Measurements from ENCODE around the gene CD3E. TPM values are rescaled to one million over a fixed set of nuclear protein-coding genes. Genes with fewer than 3 reads are reported as not detected.

CD3E gene
- total RNA-seq, 1 donor from 2014 or later = not detected

DNA sequence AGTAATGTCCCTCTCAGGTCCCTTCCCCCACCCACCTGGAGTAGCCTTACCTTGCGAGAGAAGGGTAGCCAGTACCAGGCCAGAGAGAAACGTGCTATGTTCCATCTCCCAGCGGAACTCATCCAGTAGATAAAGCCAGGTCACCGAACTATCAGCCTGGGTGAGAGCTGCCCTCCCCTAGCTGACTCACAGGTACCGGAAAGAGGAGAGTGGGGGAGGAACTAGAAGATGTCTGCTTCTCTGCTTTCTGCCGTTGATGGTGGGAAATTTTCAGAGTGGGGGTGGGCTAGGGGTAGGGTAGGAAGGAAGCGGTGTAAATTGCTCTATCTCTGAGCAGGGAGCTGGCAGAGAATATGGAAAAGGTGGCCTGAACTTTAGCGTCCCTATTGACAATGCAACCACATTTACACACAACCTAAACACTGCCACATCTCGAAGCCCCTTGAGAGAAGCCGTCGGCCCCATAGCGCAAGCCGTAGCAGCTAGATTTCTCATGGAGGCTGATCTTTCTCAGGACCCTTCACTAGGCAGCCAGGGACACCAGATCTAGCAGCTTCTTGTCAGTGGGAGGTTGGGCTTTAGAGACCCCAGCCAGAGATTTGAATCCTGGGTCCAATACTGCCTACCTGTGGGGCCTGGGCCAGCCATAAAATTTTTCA lies 38.1 kb downstream of the CD3E start, which contains the start of gene CD3D:
Gene CD3D (minus strand): TSS at position 203 of the 659 bp plus-strand sequence. CDS start 98 bp downstream, at position 105.
- no peak within 1 kb of the TSS for H3K4me3 Mint-ChIP-seq (ENCODE audit: low read depth)
- no peak for DNase-seq (ENCODE audit: low spot score, unreplicated experiment)
- H3K4me1 Mint-ChIP-seq (ENCODE audit: low read depth) = no peaks in the 10 kb centered on the region
- H3K27ac Mint-ChIP-seq = no peak within 1 kb of the TSS
- TF ChIP-seq, protein P1, sequence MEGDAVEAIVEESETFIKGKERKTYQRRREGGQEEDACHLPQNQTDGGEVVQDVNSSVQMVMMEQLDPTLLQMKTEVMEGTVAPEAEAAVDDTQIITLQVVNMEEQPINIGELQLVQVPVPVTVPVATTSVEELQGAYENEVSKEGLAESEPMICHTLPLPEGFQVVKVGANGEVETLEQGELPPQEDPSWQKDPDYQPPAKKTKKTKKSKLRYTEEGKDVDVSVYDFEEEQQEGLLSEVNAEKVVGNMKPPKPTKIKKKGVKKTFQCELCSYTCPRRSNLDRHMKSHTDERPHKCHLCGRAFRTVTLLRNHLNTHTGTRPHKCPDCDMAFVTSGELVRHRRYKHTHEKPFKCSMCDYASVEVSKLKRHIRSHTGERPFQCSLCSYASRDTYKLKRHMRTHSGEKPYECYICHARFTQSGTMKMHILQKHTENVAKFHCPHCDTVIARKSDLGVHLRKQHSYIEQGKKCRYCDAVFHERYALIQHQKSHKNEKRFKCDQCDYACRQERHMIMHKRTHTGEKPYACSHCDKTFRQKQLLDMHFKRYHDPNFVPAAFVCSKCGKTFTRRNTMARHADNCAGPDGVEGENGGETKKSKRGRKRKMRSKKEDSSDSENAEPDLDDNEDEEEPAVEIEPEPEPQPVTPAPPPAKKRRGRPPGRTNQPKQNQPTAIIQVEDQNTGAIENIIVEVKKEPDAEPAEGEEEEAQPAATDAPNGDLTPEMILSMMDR (IDR thresholded peaks at IDR 0.05; ENCODE audit: unreplicated experiment) = no peak
- no peaks in the 10 kb centered on the region for H3K36me3 Mint-ChIP-seq (ENCODE audit: insufficient read depth)
- no peaks in the 10 kb centered on the region for H3K9me3 Mint-ChIP-seq (ENCODE audit: low read depth)
- H3K27me3 Mint-ChIP-seq = peaks cover 23% of the 10 kb centered on the region

GRCh38 chr11:118343248-118343647 lies 38.7 kb downstream of the CD3E start:
- Mint-ChIP-seq H3K27me3 (peaks cover 26% of the 10 kb centered on the region), H3K4me3 (ENCODE audit: low read depth) (no peak overlapping the region)

GRCh38 chr11:118343981-118344515 lies 39.5 kb downstream of the CD3E start, which contains the start of gene CD3G:
TSS of gene CD3G (plus strand) at chr11:118344344. CDS start at chr11:118344424, 80 bp downstream.
- Mint-ChIP-seq H3K4me3 (ENCODE audit: low read depth) (no peak within 1 kb of the TSS), H3K4me1 (ENCODE audit: low read depth) (no peaks in the 10 kb centered on the region), H3K9me3 (ENCODE audit: low read depth) (no peaks in the 10 kb centered on the region), H3K36me3 (ENCODE audit: insufficient read depth) (no peaks in the 10 kb centered on the region), H3K27me3 (peaks cover 34% of the 10 kb centered on the region), H3K27ac (no peak within 1 kb of the TSS)
- TF ChIP-seq, protein P1 (IDR thresholded peaks at IDR 0.05; ENCODE audit: unreplicated experiment) = no peak
- no peak for DNase-seq (ENCODE audit: low spot score, unreplicated experiment)

More at GRCh38 chr11:118343248-118343647, 38.7 kb downstream of the CD3E start:
- H3K36me3 Mint-ChIP-seq (ENCODE audit: insufficient read depth) = no peaks in the 10 kb centered on the region
- TF ChIP-seq, protein P1 (IDR thresholded peaks at IDR 0.05; ENCODE audit: unreplicated experiment) = no peak
- DNase-seq (ENCODE audit: low spot score, unreplicated experiment) = no peak
- no peaks in the 10 kb centered on the region for H3K9me3 Mint-ChIP-seq (ENCODE audit: low read depth)
- H3K27ac Mint-ChIP-seq = no peak overlapping the region
- no peaks in the 10 kb centered on the region for H3K4me1 Mint-ChIP-seq (ENCODE audit: low read depth)

- no peaks in the 10 kb centered on the region for H3K36me3 Mint-ChIP-seq (ENCODE audit: insufficient read depth)
- peaks cover 41% of the 10 kb centered on the region for H3K27me3 Mint-ChIP-seq
Observed at GRCh38 chr11:118349475-118349874, 44.9 kb downstream of the CD3E start.

DNA sequence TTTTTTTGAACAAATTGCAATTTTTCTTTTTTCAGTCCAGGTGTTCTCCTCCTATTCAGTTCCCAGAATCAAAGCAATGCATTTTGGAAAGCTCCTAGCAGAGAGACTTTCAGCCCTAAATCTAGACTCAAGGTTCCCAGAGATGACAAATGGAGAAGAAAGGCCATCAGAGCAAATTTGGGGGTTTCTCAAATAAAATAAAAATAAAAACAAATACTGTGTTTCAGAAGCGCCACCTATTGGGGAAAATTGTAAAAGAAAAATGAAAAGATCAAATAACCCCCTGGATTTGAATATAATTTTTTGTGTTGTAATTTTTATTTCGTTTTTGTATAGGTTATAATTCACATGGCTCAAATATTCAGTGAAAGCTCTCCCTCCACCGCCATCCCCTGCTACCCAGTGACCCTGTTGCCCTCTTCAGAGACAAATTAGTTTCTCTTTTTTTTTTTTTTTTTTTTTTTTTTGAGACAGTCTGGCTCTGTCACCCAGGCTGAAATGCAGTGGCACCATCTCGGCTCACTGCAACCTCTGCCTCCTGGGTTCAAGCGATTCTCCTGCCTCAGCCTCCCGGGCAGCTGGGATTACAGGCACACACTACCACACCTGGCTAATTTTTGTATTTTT lies 48.7 kb downstream of the CD3E start:
- H3K27me3 Mint-ChIP-seq = peaks cover 33% of the 10 kb centered on the region
- no peak overlapping the region for H3K4me3 Mint-ChIP-seq (ENCODE audit: low read depth)
- H3K4me1 Mint-ChIP-seq (ENCODE audit: low read depth) = no peaks in the 10 kb centered on the region
- TF ChIP-seq, protein P1 (IDR thresholded peaks at IDR 0.05; ENCODE audit: unreplicated experiment) = peak; percentile 65
- H3K36me3 Mint-ChIP-seq (ENCODE audit: insufficient read depth) = no peaks in the 10 kb centered on the region
- no peak overlapping the region for H3K27ac Mint-ChIP-seq
- no peak for DNase-seq (ENCODE audit: low spot score, unreplicated experiment)
- no peaks in the 10 kb centered on the region for H3K9me3 Mint-ChIP-seq (ENCODE audit: low read depth)

More at GRCh38 chr11:118349475-118349874, 44.9 kb downstream of the CD3E start:
- no peak overlapping the region for H3K4me3 Mint-ChIP-seq (ENCODE audit: low read depth)
- H3K9me3 Mint-ChIP-seq (ENCODE audit: low read depth) = no peaks in the 10 kb centered on the region
- TF ChIP-seq, protein P1 (IDR thresholded peaks at IDR 0.05; ENCODE audit: unreplicated experiment) = no peak
- no peaks in the 10 kb centered on the region for H3K4me1 Mint-ChIP-seq (ENCODE audit: low read depth)
- no peak for DNase-seq (ENCODE audit: low spot score, unreplicated experiment)
- H3K27ac Mint-ChIP-seq = no peak overlapping the region
